OCI-LY7 (cell line): Measurements from ENCODE around the gene PCSK9. TPM values are rescaled to one million over a fixed set of nuclear protein-coding genes. Genes with fewer than 3 reads are reported as not detected.

Experiments used
- BruUV-seq: library from RNA; stranded (reverse); fragments of 400-500 nt; replicated peaks from 2 replicates; lab custom pipeline; 2021; lab: Mats Ljungman, UMichigan
- CTCF ChIA-PET: fragments of 300-600 bp; sonication (Branson Sonifier 250); formaldehyde crosslinking; loops from one replicate; lab custom pipeline; 2022; ENCODE audit warnings: antibody characterized with exemption; ENCODE audit not compliant: unreplicated experiment; lab: Charles Lee
- POLR2A ChIA-PET: fragments of 300-600 bp; sonication (Branson Sonifier 250); formaldehyde crosslinking; loops from one replicate; lab custom pipeline; 2022; ENCODE audit warnings: antibody characterized with exemption; lab: Charles Lee
- DNase-seq: peaks from one replicate; pipeline ENCODE4 v3.0.0-alpha.2; 2015; ENCODE audit warnings: low spot score
- H2AFZ ChIP-seq: fragments of 200-600 bp; sonication (generic), shearing (Covaris generic); 2 replicates; pipeline ENCODE4 v1.6.1; 2014; ENCODE audit warnings: mild to moderate bottlenecking, antibody characterized with exemption, low read length, moderate library complexity
- H3K27ac ChIP-seq: fragments of 200-600 bp; sonication (generic); 2 replicates; pipeline ENCODE4 v1.5.1; 2014; ENCODE audit warnings: mixed run types, low read depth, mild to moderate bottlenecking, moderate library complexity, low read length, inconsistent platforms; ENCODE audit not compliant: poor library complexity, severe bottlenecking
- H3K36me3 ChIP-seq: fragments of 200-600 bp; sonication (generic); 2 replicates; pipeline ENCODE4 v1.6.1; 2014; ENCODE audit warnings: mild to moderate bottlenecking, antibody characterized with exemption, low read length, moderate library complexity, mixed read lengths; ENCODE audit not compliant: insufficient read depth
- H3K4me1 ChIP-seq: fragments of 200-600 bp; sonication (generic); 2 replicates; pipeline ENCODE4 v1.5.1; 2014; ENCODE audit warnings: mild to moderate bottlenecking, low read length; ENCODE audit not compliant: insufficient read depth, poor library complexity, severe bottlenecking
- H3K4me2 ChIP-seq: fragments of 200-600 bp; sonication (generic); 2 replicates; pipeline ENCODE4 v1.6.1; 2014; ENCODE audit warnings: mild to moderate bottlenecking, low read length
- H3K4me3 ChIP-seq: fragments of 200-600 bp; sonication (generic); 2 replicates; pipeline ENCODE4 v1.5.1; 2014; ENCODE audit warnings: mild to moderate bottlenecking, low read depth, low read length; ENCODE audit not compliant: poor library complexity, severe bottlenecking
- H3K79me2 ChIP-seq: fragments of 200-600 bp; sonication (generic); 2 replicates; pipeline ENCODE4 v1.6.1; 2016; ENCODE audit warnings: low read depth, mild to moderate bottlenecking, low read length, moderate library complexity, mixed read lengths; ENCODE audit not compliant: insufficient read depth
- H3K9me2 ChIP-seq: fragments of 200-600 bp; sonication (generic); 2 replicates; pipeline ENCODE4 v1.6.1; 2016; ENCODE audit warnings: mild to moderate bottlenecking, low read length, mixed read lengths; ENCODE audit not compliant: insufficient read depth
- H3K9me3 ChIP-seq: fragments of 200-600 bp; sonication (generic); 2 replicates; pipeline ENCODE4 v1.6.1; 2014; ENCODE audit warnings: mild to moderate bottlenecking, mixed run types, low read length, mixed read lengths
- H4K20me1 ChIP-seq: fragments of 200-600 bp; sonication (generic); 2 replicates; pipeline ENCODE4 v1.6.1; 2014; ENCODE audit warnings: mild to moderate bottlenecking, antibody characterized with exemption, low read length, moderate library complexity, mixed read lengths; ENCODE audit not compliant: insufficient read depth
- CTCF ChIP-seq: fragments of 200-600 bp; sonication (generic); conservative IDR thresholded peaks from 2 replicates; pipeline ENCODE4 v1.5.1; 2014; ENCODE audit warnings: mild to moderate bottlenecking, antibody characterized with exemption, low read length, moderate library complexity, mixed read lengths
- EZH2phosphoT487 ChIP-seq: fragments of 200-600 bp; sonication (generic); IDR thresholded peaks from 2 replicates; pipeline ENCODE4 v1.6.1; 2018; ENCODE audit warnings: low read depth, borderline replicate concordance, mild to moderate bottlenecking, mixed run types, antibody characterized with exemption, low read length, moderate library complexity, mixed read lengths
- intact Hi-C: fragments of 100-400 bp; cut with micrococcal nuclease; formaldehyde crosslinking; loops from one replicate; pipeline ENCODE4 v1.10.0; 2022; ENCODE audit not compliant: unreplicated experiment
- total RNA-seq, 2 experiments: library from RNA; depleted of rRNA in 1 of 2; stranded (reverse); fragments of >200 nt in 1 of 2; shearing (Covaris generic) in 1 of 2; gene quantifications; 2 replicates each; pipeline ENCODE4 v1.2.3, GENCODE V29; 2014 to 2022

The PCSK9 gene
- total RNA-seq, 2 experiments from 2014 or later = not detected

- TF ChIP-seq EZH2phosphoT487 = no peak
- no peak for TF ChIP-seq CTCF
- no TSS peak for BruUV-seq
- intact Hi-C loops = no loop called here
- no peaks in the 10 kb centered on the region for H3K9me2 ChIP-seq
- no peaks in the 10 kb centered on the region for H3K79me2 ChIP-seq
- POLR2A ChIA-PET = no interaction called here
- H3K4me2 ChIP-seq = no peak overlapping the region
- no peaks in the 10 kb centered on the region for H3K9me3 ChIP-seq
- H3K27ac ChIP-seq = no peak overlapping the region
- H2AFZ ChIP-seq = no peak overlapping the region
- CTCF ChIA-PET = no interaction called here
- no peaks in the 10 kb centered on the region for H4K20me1 ChIP-seq
- H3K36me3 ChIP-seq = peaks cover 48% of the 10 kb centered on the region
- H3K4me1 ChIP-seq = peaks cover 9% of the 10 kb centered on the region
- no peak overlapping the region for H3K4me3 ChIP-seq
- no peak for DNase-seq
These were observed 27.9 kb downstream of the PCSK9 start for GRCh38 chr1:55067022-55067778.

- POLR2A ChIA-PET = no interaction called here
These were observed 28.6 kb downstream of the PCSK9 start for GRCh38 chr1:55067914-55068313.

More at GRCh38 chr1:55067914-55068313, 28.6 kb downstream of the PCSK9 start:
- Histone ChIP-seq H4K20me1 (no peaks in the 10 kb centered on the region), H3K9me2 (no peaks in the 10 kb centered on the region), H3K4me3 (no peak overlapping the region), H3K9me3 (no peaks in the 10 kb centered on the region), H3K4me2 (no peak overlapping the region), H3K36me3 (peaks cover 56% of the 10 kb centered on the region), H2AFZ (no peak overlapping the region), H3K4me1 (peaks cover 9% of the 10 kb centered on the region), H3K79me2 (no peaks in the 10 kb centered on the region), H3K27ac (no peak overlapping the region)
- intact Hi-C loops = no loop called here
- TF ChIP-seq EZH2phosphoT487 (no peak), CTCF (no peak)
- CTCF ChIA-PET = no interaction called here
- DNase-seq = no peak
- BruUV-seq = no TSS peak
